DMS 273 treated with DMSO at 0.1 percent for 48 hours (cell line): ENCODE data around the gene DCPS.
"Not testable (repeated sequence)": the region's sequence is repeated elsewhere in the genome, so short reads cannot be mapped to it uniquely, and the experiment has no call there.

Experiments
- DNase-seq: peaks from one replicate; lab custom pipeline; 2025; lab: John Stamatoyannopoulos, UW

The DCPS gene, protein sequence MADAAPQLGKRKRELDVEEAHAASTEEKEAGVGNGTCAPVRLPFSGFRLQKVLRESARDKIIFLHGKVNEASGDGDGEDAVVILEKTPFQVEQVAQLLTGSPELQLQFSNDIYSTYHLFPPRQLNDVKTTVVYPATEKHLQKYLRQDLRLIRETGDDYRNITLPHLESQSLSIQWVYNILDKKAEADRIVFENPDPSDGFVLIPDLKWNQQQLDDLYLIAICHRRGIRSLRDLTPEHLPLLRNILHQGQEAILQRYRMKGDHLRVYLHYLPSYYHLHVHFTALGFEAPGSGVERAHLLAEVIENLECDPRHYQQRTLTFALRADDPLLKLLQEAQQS

GRCh38 chr11:126303623-126304456 lies at the start of gene DCPS:
Gene DCPS, plus strand, starts transcription at chr11:126304060. Its CDS starts 21 bp downstream, at chr11:126304081.
- DNase-seq, result peak; percentile 81

DNA sequence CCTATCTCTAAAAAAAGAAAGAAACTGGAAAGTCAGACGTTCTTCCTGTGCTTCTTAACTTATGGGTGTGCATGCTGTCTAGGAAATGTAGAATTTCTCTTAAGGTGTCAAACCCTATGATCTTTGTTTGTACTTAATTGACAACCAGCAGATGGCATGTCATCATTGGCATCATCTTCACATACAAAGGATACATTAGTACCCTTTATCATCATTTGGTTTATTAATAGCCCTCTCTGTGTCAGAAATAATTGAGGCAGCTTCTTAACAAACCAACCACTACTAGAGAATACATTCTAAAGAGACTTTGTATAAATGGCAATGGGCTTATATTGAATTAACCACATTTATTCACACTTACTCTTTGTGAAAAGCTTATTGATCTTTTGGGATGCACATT lies 49.0 kb upstream of the DCPS start:
- no peak for DNase-seq

- not testable (repeated sequence) for DNase-seq
These were observed 48.4 kb upstream of the DCPS start for GRCh38 chr11:126255507-126255906.

GRCh38 chr11:126256216-126256615 lies 47.6 kb upstream of the DCPS start:
- no peak for DNase-seq

DNA sequence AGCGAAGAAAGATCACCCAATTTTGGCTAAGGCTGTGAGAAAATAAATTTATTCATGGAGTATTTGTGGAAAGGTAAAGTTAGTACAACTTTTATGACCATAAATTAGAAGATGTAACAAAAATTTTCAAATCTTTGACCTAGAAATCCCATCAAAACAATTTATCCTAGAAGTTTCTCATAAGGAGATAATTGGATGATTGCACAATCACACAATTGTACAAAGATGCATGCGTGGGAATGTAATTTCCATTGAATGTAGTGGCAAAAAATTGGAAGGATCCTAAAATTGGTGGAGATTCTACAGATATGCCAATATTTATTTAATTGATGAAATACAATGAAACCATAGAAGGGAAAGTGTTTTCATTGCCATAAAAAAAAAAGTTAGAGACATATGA lies 46.7 kb upstream of the DCPS start:
- no peak for DNase-seq

DNA sequence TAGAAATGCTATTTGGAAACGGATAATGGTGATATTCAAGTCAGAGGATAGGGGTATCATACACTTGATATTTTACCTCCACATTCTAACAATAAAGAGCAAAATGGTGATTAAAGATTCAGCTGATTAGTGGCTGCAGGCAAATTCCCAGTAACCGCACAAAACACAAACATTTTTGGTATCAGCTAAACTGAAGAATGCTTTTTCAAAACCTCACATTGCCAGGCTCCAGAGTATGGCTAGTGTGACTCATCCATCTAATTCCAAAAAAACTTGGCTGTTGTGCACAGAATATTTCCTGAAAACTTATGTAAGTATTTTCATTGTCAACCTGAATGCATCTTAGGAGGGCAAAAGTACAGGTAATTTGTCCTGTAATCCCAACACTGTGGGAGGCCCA lies 46.1 kb upstream of the DCPS start:
- no peak for DNase-seq

GRCh38 chr11:126262216-126262615 lies 41.6 kb upstream of the DCPS start:
- DNase-seq, result no peak

- no peak for DNase-seq
These were observed 40.4 kb upstream of the DCPS start for GRCh38 chr11:126263489-126263888.

- DNase-seq, result no peak
These were observed 38.0 kb upstream of the DCPS start for GRCh38 chr11:126265811-126266210.

DNA sequence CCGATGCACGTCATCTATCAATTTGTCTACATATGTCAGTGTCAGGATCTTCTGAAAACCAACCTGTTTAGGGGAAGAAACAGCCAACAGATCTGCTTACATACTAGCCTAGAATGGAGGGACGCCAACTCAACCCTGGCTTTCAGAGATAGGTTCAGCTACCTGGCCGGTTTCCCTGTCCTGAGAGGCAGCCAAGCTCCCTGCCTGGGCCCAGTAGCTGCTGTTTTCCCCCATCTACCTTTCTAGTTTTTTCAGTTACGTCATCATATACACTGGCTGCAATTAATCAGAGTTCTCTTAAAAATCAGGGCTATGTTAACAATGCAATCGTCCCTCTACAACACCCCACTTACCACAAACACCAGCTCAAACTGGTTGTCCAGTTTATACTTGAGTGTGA lies 36.2 kb upstream of the DCPS start:
- no peak for DNase-seq

DNA sequence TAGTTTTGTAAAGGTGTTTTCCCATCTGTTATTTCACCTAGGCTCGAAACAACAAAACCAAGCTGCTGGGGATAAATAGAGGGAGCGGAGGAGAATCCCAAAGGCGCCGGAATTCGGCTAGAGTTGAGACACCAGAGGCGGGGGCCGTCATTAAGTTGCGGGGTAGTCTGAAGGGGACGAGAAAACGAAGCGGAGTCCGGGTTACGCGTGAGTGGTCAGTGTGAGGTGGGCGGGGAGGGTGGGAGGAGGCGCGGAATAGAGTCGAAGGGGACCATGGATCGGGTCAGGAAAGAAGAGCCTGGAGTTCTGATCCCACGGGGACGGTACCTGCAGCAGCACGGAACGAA lies 35.5 kb upstream of the DCPS start:
- DNase-seq, result no peak

- DNase-seq, result peak; percentile 93
These were observed 34.9 kb upstream of the DCPS start, which contains the start of the genes FOXRED1 and SRPRA for GRCh38 chr11:126268708-126269579. Gene FOXRED1, plus strand, starts transcription at chr11:126269154. Its CDS starts 53 bp downstream, at chr11:126269207. Gene SRPRA, minus strand, starts transcription at chr11:126268895. Its CDS starts 91 bp downstream, at chr11:126268804.

DNA sequence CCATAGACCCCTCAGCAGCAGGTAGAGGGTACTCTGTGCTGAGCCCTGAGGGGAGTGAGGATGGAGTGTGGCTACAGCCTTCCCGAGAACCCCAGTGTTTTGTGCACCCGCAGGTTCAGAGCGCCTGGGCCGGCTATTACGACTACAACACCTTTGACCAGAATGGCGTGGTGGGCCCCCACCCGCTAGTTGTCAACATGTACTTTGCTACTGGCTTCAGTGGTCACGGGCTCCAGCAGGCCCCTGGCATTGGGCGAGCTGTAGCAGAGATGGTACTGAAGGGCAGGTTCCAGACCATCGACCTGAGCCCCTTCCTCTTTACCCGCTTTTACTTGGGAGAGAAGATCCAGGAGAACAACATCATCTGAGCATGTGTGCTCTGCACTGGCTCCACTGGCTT lies 26.5 kb upstream of the DCPS start:
- no peak for DNase-seq

DNA sequence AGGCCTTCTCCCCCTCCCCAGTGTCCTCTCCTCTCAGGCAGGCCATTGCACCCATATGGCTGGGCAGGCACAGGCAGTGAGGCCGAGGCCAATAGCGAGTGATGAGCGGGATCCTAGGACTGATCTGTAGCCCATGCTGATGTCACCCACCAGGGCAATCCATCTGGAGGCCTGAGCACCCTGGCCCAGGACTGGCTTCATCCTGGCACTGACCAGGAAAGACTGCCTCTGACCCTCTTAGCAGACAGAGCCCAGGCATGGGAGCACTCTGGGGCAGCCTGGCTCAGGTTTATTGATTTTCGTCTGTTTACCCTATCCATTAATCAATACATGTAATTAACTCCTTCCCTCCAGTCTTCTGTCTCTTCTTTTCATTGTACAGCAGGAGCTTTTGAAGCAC lies 26.1 kb upstream of the DCPS start:
- DNase-seq, result no peak

GRCh38 chr11:126279191-126279590 lies 24.7 kb upstream of the DCPS start:
- no peak for DNase-seq

- DNase-seq, result no peak
These were observed 23.3 kb upstream of the DCPS start for GRCh38 chr11:126280595-126280994.

GRCh38 chr11:126281245-126281644 lies 22.6 kb upstream of the DCPS start:
- no peak for DNase-seq

GRCh38 chr11:126281666-126282175 lies 22.1 kb upstream of the DCPS start:
- DNase-seq, result no peak

DNA sequence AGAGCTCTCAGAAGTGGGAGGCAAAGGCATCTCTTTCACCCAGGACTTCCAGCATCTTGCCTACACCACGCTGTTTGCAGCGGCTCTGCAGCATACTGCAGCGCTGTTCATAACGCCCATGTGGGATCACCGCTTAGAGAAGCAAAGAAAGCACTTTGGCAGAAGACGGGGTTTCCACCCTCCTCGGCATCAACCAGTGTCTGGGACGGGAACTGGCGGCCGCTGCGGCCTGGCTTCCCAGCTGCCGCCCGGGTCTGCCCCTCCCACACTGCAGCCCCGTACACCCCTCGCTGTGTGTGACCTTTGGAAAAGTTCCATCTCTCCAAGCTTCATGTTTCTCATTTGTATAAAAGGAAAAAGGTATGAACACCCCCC lies 21.5 kb upstream of the DCPS start:
- DNase-seq, result no peak

DNA sequence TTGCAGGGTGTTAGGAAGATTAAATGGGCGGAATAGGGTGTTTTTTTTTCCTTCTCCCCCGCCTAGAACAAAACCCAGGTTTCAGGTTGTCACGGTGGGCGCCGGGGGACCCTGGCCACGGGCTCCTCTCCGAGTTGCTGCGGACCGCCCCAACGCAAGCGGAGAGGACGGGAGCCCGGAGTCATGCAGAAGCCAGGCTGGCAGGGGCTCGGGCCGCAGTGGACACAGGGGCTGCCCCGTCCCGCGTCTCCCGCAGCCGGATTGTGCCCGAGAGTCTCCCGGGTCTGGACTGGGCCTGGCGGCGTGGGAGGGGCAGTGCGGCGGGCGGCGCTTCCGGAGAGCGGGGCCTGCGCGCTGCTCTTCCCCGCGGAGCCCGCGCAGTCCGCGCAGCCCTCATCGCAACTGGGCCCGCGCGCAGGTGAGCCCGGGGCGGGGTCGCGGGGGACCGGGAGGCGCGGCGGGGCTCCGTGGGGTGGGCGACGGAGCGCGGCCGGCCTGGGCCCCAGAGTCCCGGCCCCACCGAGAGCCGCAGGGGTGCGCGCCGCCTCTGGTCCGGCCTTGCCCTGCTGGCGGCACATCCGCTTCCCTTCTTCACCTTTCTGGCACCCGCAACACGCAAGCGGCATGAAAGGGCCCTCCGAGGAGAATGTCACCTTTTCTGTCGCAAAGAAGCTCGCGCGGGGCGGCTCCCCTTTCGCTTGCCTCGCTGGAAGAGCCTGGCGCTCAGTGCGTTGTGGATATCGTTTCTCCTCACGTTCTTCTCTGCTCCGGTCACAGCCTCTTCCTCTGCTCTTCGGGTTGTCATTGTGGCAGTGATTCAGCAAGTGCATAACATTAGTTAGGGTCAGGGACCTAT lies 20.9 kb upstream of the DCPS start, which contains the start of gene TIRAP:
TSS of gene TIRAP (plus strand) at position 358 of the 856 bp plus-strand sequence. CDS start 7,802 bp downstream, outside the sequence.
- DNase-seq, result no peak

DNA sequence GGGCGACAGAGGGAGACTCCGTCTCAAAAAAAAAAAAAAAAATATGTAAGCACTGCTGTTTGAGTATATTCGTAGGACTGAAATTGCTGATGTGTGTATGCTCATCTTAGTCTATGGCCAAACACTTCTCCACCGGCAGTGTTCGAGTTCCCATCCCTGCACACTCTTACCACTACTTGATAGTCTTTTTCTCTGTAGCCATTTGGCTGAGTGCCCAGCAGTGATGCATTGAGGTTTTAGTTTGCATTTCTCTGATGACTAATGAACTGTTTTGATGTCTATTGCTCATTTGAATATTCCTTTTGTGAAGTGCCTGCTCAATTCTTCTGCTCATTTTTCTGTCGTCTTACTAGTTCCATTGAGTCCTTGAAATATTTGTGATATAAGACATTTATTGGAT lies 19.0 kb upstream of the DCPS start:
- DNase-seq, result no peak
